HepG2 (cell line): ENCODE results near the gene BPIFB6. TPM values are rescaled to one million over a fixed set of nuclear protein-coding genes. Genes with fewer than 3 reads are reported as not detected.

Experiments
- ETV6 ChIP-seq: sonication (generic); formaldehyde crosslinking; conservative IDR thresholded peaks from 2 replicates; pipeline ENCODE4 v1.4.0; 2020; ENCODE audit warnings: missing genetic modification reagents
- MBNL3 ChIP-seq: fragments of 250-450 bp; sonication (Bioruptor Pico); conservative IDR thresholded peaks from 2 replicates; pipeline ENCODE4 v1.8.0; 2022; ENCODE audit warnings: mild to moderate bottlenecking, inconsistent platforms
- MED13 ChIP-seq: sonication (generic); formaldehyde crosslinking; IDR thresholded peaks from 2 replicates; pipeline ENCODE4 v1.5.0; 2020; ENCODE audit warnings: missing genetic modification reagents
- NFKBIZ ChIP-seq: IDR thresholded peaks from 2 replicates; pipeline ENCODE4 v1.6.1; 2018; ENCODE audit warnings: missing genetic modification reagents, missing compliant biosample characterization
- SRF ChIP-seq: IDR thresholded peaks from 2 replicates; pipeline ENCODE4 v1.6.1; 2011; ENCODE audit warnings: mild to moderate bottlenecking, low read depth, low read length, moderate library complexity
- XBP1 ChIP-seq: sonication (generic); formaldehyde crosslinking; IDR thresholded peaks from 2 replicates; pipeline ENCODE4 v1.5.0; 2020; ENCODE audit warnings: missing genetic modification reagents
- ZBTB7B ChIP-seq: sonication (generic); formaldehyde crosslinking; IDR thresholded peaks from 2 replicates; pipeline ENCODE4 v1.4.0; 2020; ENCODE audit warnings: missing genetic modification reagents
- ZNF33B ChIP-seq: sonication (generic); formaldehyde crosslinking; IDR thresholded peaks from 2 replicates; pipeline ENCODE4 v1.5.1; 2020; ENCODE audit warnings: mild to moderate bottlenecking, missing genetic modification reagents
- ZNF343 ChIP-seq: sonication (generic); formaldehyde crosslinking; IDR thresholded peaks from 2 replicates; pipeline ENCODE4 v1.4.0; 2020; ENCODE audit warnings: mild to moderate bottlenecking, missing genetic modification reagents
- polyA plus RNA-seq, 8 experiments: library from polyadenylated mRNA; depleted of rRNA in 3 of 8; stranded (reverse) in 7 of 8; unstranded in 1 of 8; fragments of >200 nt; fragmentation: Illumina TruSeq in 4 of 8; extraction: Trizol in 4 of 8; gene quantifications; 2 replicates each; pipeline versions ENCODE4 v1.2.1 to v1.2.3, GENCODE V29; 2011 to 2016; ENCODE audit warnings: low read depth in 4 of 8, missing spikeins in 1 of 8, mixed read lengths in 1 of 8; ENCODE audit not compliant: insufficient read depth in 1 of 8
- total RNA-seq, 5 experiments: library from RNA; depleted of rRNA; stranded (reverse); fragments of >200 nt; fragmentation: Illumina TruSeq; extraction: Trizol; gene quantifications; 2 replicates each; pipeline ENCODE4 v1.2.3, GENCODE V29; 2016; ENCODE audit warnings: low read depth in 1 of 5
- TF ChIP-seq, protein P1 (sequence below): IDR thresholded peaks from 2 replicates; pipeline ENCODE4 v1.6.1; 2016; ENCODE audit warnings: control low read depth
- TF ChIP-seq, protein P2 (sequence below): sonication (generic); formaldehyde crosslinking; IDR thresholded peaks from 2 replicates; pipeline ENCODE4 v1.5.0; 2020; ENCODE audit warnings: mild to moderate bottlenecking, missing genetic modification reagents, borderline replicate concordance
- TF ChIP-seq, protein P3 (sequence below): IDR thresholded peaks from 2 replicates; pipeline ENCODE4 v1.6.1; 2016; ENCODE audit warnings: mild to moderate bottlenecking, missing biosample characterization, missing genetic modification reagents
- TF ChIP-seq, protein P4 (sequence below): sonication (generic); formaldehyde crosslinking; IDR thresholded peaks from 2 replicates; pipeline ENCODE4 v1.4.0; 2020; ENCODE audit warnings: mild to moderate bottlenecking, missing genetic modification reagents
- TF ChIP-seq, protein P5 (sequence below): sonication (generic); formaldehyde crosslinking; IDR thresholded peaks from 2 replicates; pipeline ENCODE4 v1.4.0; 2020; ENCODE audit warnings: missing genetic modification reagents
- TF ChIP-seq, protein P6 (sequence below): sonication (generic); formaldehyde crosslinking; IDR thresholded peaks from 2 replicates; pipeline ENCODE4 v1.4.0; 2020; ENCODE audit warnings: missing genetic modification reagents

BPIFB6 gene
- total and polyA plus RNA-seq, 2 of the 13 experiments (the other 11 are each of a cell fraction or from before 2014, with no cell fraction given), result 0.13 to 1.7 TPM

DNA sequence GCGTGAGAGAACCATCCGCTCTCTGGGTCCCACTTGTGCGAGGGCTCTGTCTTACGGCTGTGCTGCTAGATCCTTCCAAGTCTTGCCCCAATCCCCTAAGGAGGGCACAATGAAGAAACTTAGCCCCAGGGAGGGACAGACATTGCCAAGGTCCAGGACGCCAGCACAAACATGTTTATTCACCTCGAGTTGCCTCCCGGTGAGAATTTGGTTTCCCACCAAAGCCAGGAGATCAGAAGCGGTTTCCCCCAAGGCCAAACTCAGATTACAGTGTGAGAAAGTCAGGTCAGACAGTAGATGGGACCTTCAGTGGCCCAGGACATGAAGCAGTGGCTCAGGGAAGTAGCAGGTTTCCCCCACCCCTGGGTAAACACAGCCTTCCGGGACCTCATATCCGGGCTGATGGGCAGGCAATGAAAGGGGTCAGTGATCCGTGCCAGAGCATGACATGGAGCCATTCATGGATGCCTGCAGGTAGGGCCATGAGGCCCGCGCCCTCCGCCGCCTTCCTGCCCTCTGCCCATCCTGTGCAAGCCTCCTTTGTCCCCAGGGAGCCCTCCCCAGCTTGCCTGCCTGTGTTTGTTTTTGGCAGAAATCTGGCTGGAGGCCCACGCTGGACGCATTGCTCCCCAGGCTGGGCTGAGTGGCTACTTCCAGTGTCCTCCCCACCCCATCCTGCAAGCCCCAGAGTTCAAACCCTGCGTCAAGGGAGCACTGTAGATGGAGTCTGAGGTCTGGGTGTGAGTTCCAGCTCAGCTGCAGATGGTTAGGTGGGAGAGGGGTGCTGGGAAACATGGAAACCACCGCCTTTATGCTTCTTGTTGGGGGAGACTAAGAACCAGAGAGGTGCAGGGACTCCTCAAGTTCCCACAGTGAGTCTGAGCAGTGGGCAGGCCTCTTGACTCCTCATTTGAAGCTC is 22.0 kb upstream of the BPIFB6 start (continued):
- peak; percentile 99 for TF ChIP-seq ZNF343 (CRISPR knock-in tag)
- peak; percentile 97 for TF ChIP-seq ZBTB7B (CRISPR knock-in tag)
- TF ChIP-seq NFKBIZ (CRISPR knock-in tag), result peak; percentile 93
- TF ChIP-seq, protein P1, sequence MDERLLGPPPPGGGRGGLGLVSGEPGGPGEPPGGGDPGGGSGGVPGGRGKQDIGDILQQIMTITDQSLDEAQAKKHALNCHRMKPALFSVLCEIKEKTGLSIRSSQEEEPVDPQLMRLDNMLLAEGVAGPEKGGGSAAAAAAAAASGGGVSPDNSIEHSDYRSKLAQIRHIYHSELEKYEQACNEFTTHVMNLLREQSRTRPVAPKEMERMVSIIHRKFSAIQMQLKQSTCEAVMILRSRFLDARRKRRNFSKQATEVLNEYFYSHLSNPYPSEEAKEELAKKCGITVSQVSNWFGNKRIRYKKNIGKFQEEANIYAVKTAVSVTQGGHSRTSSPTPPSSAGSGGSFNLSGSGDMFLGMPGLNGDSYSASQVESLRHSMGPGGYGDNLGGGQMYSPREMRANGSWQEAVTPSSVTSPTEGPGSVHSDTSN (CRISPR knock-in tag), result peak; percentile 37
- peak; percentile 91; the same call in 1 of the 2 replicates for TF ChIP-seq ZNF33B (CRISPR knock-in tag)
- TF ChIP-seq MBNL3 (CRISPR knock-in tag), result no peak
- no peak for TF ChIP-seq XBP1 (CRISPR knock-in tag)
- TF ChIP-seq, protein P2, sequence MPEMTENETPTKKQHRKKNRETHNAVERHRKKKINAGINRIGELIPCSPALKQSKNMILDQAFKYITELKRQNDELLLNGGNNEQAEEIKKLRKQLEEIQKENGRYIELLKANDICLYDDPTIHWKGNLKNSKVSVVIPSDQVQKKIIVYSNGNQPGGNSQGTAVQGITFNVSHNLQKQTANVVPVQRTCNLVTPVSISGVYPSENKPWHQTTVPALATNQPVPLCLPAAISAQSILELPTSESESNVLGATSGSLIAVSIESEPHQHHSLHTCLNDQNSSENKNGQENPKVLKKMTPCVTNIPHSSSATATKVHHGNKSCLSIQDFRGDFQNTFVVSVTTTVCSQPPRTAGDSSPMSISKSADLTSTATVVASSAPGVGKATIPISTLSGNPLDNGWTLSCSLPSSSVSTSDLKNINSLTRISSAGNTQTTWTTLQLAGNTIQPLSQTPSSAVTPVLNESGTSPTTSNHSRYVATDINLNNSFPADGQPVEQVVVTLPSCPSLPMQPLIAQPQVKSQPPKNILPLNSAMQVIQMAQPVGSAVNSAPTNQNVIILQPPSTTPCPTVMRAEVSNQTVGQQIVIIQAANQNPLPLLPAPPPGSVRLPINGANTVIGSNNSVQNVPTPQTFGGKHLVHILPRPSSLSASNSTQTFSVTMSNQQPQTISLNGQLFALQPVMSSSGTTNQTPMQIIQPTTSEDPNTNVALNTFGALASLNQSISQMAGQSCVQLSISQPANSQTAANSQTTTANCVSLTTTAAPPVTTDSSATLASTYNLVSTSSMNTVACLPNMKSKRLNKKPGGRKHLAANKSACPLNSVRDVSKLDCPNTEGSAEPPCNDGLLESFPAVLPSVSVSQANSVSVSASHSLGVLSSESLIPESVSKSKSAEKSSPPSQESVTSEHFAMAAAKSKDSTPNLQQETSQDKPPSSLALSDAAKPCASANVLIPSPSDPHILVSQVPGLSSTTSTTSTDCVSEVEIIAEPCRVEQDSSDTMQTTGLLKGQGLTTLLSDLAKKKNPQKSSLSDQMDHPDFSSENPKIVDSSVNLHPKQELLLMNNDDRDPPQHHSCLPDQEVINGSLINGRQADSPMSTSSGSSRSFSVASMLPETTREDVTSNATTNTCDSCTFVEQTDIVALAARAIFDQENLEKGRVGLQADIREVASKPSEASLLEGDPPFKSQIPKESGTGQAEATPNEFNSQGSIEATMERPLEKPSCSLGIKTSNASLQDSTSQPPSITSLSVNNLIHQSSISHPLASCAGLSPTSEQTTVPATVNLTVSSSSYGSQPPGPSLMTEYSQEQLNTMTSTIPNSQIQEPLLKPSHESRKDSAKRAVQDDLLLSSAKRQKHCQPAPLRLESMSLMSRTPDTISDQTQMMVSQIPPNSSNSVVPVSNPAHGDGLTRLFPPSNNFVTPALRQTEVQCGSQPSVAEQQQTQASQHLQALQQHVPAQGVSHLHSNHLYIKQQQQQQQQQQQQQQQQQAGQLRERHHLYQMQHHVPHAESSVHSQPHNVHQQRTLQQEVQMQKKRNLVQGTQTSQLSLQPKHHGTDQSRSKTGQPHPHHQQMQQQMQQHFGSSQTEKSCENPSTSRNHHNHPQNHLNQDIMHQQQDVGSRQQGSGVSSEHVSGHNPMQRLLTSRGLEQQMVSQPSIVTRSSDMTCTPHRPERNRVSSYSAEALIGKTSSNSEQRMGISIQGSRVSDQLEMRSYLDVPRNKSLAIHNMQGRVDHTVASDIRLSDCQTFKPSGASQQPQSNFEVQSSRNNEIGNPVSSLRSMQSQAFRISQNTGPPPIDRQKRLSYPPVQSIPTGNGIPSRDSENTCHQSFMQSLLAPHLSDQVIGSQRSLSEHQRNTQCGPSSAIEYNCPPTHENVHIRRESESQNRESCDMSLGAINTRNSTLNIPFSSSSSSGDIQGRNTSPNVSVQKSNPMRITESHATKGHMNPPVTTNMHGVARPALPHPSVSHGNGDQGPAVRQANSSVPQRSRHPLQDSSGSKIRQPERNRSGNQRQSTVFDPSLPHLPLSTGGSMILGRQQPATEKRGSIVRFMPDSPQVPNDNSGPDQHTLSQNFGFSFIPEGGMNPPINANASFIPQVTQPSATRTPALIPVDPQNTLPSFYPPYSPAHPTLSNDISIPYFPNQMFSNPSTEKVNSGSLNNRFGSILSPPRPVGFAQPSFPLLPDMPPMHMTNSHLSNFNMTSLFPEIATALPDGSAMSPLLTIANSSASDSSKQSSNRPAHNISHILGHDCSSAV (CRISPR knock-in tag), result no peak
- TF ChIP-seq MED13 (CRISPR knock-in tag), result peak; percentile 85; the same call in 1 of the 2 replicates
- TF ChIP-seq, protein P3, sequence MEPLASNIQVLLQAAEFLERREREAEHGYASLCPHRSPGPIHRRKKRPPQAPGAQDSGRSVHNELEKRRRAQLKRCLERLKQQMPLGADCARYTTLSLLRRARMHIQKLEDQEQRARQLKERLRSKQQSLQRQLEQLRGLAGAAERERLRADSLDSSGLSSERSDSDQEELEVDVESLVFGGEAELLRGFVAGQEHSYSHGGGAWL (CRISPR knock-in tag), result peak; percentile 87
- TF ChIP-seq SRF, result no peak
- TF ChIP-seq, protein P4, sequence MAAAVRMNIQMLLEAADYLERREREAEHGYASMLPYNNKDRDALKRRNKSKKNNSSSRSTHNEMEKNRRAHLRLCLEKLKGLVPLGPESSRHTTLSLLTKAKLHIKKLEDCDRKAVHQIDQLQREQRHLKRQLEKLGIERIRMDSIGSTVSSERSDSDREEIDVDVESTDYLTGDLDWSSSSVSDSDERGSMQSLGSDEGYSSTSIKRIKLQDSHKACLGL, result peak; percentile 36; the same call in 1 of the 2 replicates
- TF ChIP-seq ETV6 (CRISPR knock-in tag), result peak; percentile 99
- TF ChIP-seq, protein P5, sequence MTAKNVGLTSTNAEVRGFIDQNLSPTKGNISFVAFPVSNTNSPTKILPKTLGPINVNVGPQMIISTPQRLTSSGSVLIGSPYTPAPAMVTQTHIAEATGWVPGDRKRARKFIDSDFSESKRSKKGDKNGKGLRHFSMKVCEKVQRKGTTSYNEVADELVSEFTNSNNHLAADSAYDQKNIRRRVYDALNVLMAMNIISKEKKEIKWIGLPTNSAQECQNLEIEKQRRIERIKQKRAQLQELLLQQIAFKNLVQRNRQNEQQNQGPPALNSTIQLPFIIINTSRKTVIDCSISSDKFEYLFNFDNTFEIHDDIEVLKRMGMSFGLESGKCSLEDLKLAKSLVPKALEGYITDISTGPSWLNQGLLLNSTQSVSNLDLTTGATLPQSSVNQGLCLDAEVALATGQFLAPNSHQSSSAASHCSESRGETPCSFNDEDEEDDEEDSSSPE (CRISPR knock-in tag), result peak; percentile 57; the same call in 1 of the 2 replicates
- TF ChIP-seq, protein P6, sequence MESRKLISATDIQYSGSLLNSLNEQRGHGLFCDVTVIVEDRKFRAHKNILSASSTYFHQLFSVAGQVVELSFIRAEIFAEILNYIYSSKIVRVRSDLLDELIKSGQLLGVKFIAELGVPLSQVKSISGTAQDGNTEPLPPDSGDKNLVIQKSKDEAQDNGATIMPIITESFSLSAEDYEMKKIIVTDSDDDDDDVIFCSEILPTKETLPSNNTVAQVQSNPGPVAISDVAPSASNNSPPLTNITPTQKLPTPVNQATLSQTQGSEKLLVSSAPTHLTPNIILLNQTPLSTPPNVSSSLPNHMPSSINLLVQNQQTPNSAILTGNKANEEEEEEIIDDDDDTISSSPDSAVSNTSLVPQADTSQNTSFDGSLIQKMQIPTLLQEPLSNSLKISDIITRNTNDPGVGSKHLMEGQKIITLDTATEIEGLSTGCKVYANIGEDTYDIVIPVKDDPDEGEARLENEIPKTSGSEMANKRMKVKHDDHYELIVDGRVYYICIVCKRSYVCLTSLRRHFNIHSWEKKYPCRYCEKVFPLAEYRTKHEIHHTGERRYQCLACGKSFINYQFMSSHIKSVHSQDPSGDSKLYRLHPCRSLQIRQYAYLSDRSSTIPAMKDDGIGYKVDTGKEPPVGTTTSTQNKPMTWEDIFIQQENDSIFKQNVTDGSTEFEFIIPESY (CRISPR knock-in tag), result peak; percentile 35; the same call in 1 of the 2 replicates
